ENCODE data around the gene AATK. TPM values are rescaled to one million over a fixed set of nuclear protein-coding genes. Genes with fewer than 3 reads are reported as not detected.

The AATK gene
- total and polyA plus RNA-seq, 12 donors, result 1.5 to 8.5 (median 6.2) TPM

GRCh38 chr17:81121841-81122733 is 43.9 kb downstream of the AATK start:
- intact Hi-C loops (cut with DNase I), result no loop called here
- Histone ChIP-seq H3K27me3 (peaks cover 0 to 36% (median 14%) of the 10 kb centered on the region in 7 donors), H3K27ac (no peak overlapping the region), H3K4me3 (no peak overlapping the region), H3K36me3 (peaks cover 0 to 3% (median 0%) of the 10 kb centered on the region in 9 donors), H3K9me3 (no peaks in the 10 kb centered on the region), H3K4me1 (peaks cover 3 to 23% (median 17%) of the 10 kb centered on the region in 9 donors)
- no peak for TF ChIP-seq CTCF (IDR thresholded peaks at IDR 0.05)
- no peak for DNase-seq
- 25 to 47% methylated on average over 70 to 109 of the region's 109 CpGs for WGBS, 2 donors
- ATAC-seq, result no peak

DNA sequence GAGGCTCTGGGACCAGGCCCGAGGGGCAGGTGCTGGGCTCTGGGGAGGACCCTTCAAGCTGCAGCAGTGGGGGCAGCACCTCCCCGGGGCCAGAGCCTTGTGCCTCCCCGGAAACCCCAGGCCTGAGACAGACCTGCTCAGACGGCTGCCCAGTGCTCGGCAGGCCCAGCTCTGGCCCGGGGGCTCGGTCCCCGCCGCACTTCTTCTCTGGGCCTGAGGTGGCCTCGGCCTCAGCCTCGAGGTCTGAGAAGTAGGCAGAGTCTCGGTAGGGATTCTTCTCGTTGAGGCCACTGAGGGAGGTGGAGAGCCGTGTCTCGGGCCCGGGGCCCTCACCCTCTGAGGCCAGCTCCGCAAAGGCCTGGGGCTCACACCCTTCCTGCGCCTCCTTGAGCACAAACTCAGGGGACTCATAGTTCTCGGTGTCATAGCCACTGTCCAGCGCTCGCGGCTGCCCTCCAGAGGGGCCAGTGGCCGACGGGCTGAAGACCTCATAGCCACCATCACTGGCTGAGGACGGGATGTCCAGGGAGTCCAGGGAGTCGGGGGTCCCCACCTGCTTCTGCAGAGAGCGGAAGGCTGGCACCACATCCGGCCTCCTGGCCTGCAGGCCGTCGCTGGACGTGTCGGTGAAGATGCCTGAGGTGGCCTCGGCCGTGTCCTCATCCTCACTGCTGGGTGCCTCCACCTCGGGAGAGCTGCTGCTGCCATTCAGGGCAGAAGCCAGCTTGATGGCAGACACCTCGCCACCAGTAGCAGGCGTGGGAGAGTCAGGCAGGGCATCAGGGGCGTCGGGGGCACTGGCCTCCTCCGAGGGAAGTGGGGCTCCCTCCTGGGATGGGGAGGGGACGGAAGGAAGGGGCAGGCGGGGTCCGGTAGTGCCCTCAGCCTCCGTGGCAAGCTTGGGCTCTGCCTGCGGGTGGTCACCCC is 45.1 kb downstream of the AATK start:
- no peak for TF ChIP-seq CTCF (IDR thresholded peaks at IDR 0.05)
- Histone ChIP-seq H3K36me3 (peaks cover 0 to 12% (median 0%) of the 10 kb centered on the region in 9 donors), H3K27ac (no peak overlapping the region), H3K9me3 (no peaks in the 10 kb centered on the region), H3K4me3 (no peak overlapping the region), H3K4me1 (peaks cover 3 to 19% (median 15%) of the 10 kb centered on the region in 9 donors), H3K27me3 (peaks cover 0 to 36% (median 14%) of the 10 kb centered on the region in 7 donors)
- ATAC-seq (no peak), DNase-seq (no peak)
- intact Hi-C loops (cut with DNase I), result no loop called here
- 79 to 81% methylated on average over 45 of the region's 45 CpGs for WGBS, 2 donors

GRCh38 chr17:81120149-81120484 is 45.9 kb downstream of the AATK start:
- H3K4me1 ChIP-seq, result peaks cover 0 to 21% (median 11%) of the 10 kb centered on the region in 9 donors
- no peak overlapping the region for H3K27ac ChIP-seq
- WGBS, 2 donors, result 76 to 79% methylated on average over 30 to 33 of the region's 33 CpGs
- no peak for TF ChIP-seq CTCF (IDR thresholded peaks at IDR 0.05)
- peak overlapping the region in 3 of 10 donors; percentile 47 to 49 (median 47) for H3K4me3 ChIP-seq
- H3K36me3 ChIP-seq, result peaks cover 0 to 12% (median 0%) of the 10 kb centered on the region in 9 donors
- ATAC-seq, result no peak
- no peak for DNase-seq
- no peaks in the 10 kb centered on the region for H3K9me3 ChIP-seq
- intact Hi-C loops (cut with DNase I), result no loop called here
- peaks cover 0 to 36% (median 14%) of the 10 kb centered on the region in 7 donors for H3K27me3 ChIP-seq
